Cardiac fibroblast (primary cell): ENCODE data around the gene ANKDD1A.

Experiments
- DNase-seq, 2 donors: peaks; one replicate each; pipeline versions ENCODE4 v3.0.0 to v3.0.0-alpha.2; 2010; ENCODE audit warnings: low read depth in 2 of 2
- H3K4me3 ChIP-seq, 2 donors: replicated peaks in 1 of 2; 1 replicate in 1 of 2; 2 replicates in 1 of 2; pipeline ENCODE4 v1.5.1; 2011; ENCODE audit warnings: low read depth in 2 of 2, low read length in 2 of 2, mild to moderate bottlenecking in 2 of 2, moderate library complexity in 1 of 2
- CTCF ChIP-seq: IDR thresholded peaks from one replicate; pipeline ENCODE4 v1.5.1; 2011; ENCODE audit warnings: low read depth, mild to moderate bottlenecking, low read length, inconsistent platforms

ANKDD1A gene

GRCh38 chr15:64989416-64990167 is 77.9 kb downstream of the ANKDD1A start, which contains the start of gene SPG21:
TSS of gene SPG21 (minus strand) at chr15:64989914. CDS start at chr15:64983569, 6,345 bp downstream.
- no peak for TF ChIP-seq CTCF
- DNase-seq = peak; percentile 94 to 97
- H3K4me3 ChIP-seq = peak within 1 kb of the TSS; percentile 86 to 99

- peak overlapping the region; percentile 49 to 99 for H3K4me3 ChIP-seq
- no peak for TF ChIP-seq CTCF
- no peak for DNase-seq
Measured at GRCh38 chr15:64990168-64990470, 78.4 kb downstream of the ANKDD1A start.

GRCh38 chr15:64991536-64992135 is 79.9 kb downstream of the ANKDD1A start:
- TF ChIP-seq CTCF = no peak
- H3K4me3 ChIP-seq = no peak overlapping the region
- DNase-seq = no peak

- H3K4me3 ChIP-seq = no peak overlapping the region
- TF ChIP-seq CTCF = no peak
- DNase-seq = no peak
Measured at GRCh38 chr15:64993290-64993689, 81.6 kb downstream of the ANKDD1A start.

- TF ChIP-seq CTCF = no peak
- H3K4me3 ChIP-seq = no peak overlapping the region
- no peak for DNase-seq
Measured at GRCh38 chr15:64997066-64997465, 85.4 kb downstream of the ANKDD1A start.

GRCh38 chr15:64997745-64998375 is 86.2 kb downstream of the ANKDD1A start:
- DNase-seq = no peak

More at GRCh38 chr15:64997745-64998375, 86.2 kb downstream of the ANKDD1A start:
- no peak for TF ChIP-seq CTCF
- H3K4me3 ChIP-seq = no peak overlapping the region
